HG03439 (cell line): ENCODE results near the gene TLDC2.

Source experiments
- ATAC-seq: cut with Tn5 transposase; IDR thresholded peaks from one replicate; pipeline ENCODE4 v1.9.1; 2021; ENCODE audit warnings: mild to moderate bottlenecking, moderate library complexity; ENCODE audit not compliant: unreplicated experiment

TLDC2 gene

GRCh38 chr20:36941401-36941835 lies 65.5 kb downstream of the TLDC2 start:
- ATAC-seq = no peak
